Suprapubic skin (tissue), 4 donors: Measurements from ENCODE around the gene ROBO1.
"Not testable (repeated sequence)": the region's sequence is repeated elsewhere in the genome, so short reads cannot be mapped to it uniquely, and the experiment has no call there.

ENCODE experiments used
- CTCF ChIP-seq, 2 donors: fragments of 200-600 bp in 1 of 2; fragments of 450-650 bp in 1 of 2; sonication (generic) in 1 of 2; IDR thresholded peaks; one replicate each; pipeline ENCODE4 v1.5.1; 2016 to 2019; ENCODE audit warnings: antibody characterized with exemption in 2 of 2, mild to moderate bottlenecking in 1 of 2, moderate library complexity in 1 of 2
- EP300 ChIP-seq: sonication (generic); formaldehyde crosslinking; IDR thresholded peaks from one replicate; pipeline ENCODE4 v1.6.1; 2017; ENCODE audit warnings: antibody characterized with exemption
- POLR2A ChIP-seq, 2 donors: fragments of 450-650 bp; IDR thresholded peaks; one replicate each; pipeline ENCODE4 v1.6.1; 2017; ENCODE audit warnings: antibody characterized with exemption in 2 of 2, mild to moderate bottlenecking in 2 of 2, moderate library complexity in 2 of 2
- POLR2AphosphoS5 ChIP-seq, 3 donors: sonication (generic); formaldehyde crosslinking; IDR thresholded peaks; one replicate each; pipeline ENCODE4 v1.6.1; 2017; ENCODE audit warnings: antibody characterized with exemption in 3 of 3

GRCh38 chr3:78675119-78675805 is 1092.5 kb downstream of the ROBO1 start:
- not testable (repeated sequence) for TF ChIP-seq POLR2A (IDR thresholded peaks at IDR 0.05); CTCF (IDR thresholded peaks at IDR 0.05); POLR2AphosphoS5 (IDR thresholded peaks at IDR 0.05); EP300
